ENCODE data around the gene KIAA1614.

Gene KIAA1614

DNA sequence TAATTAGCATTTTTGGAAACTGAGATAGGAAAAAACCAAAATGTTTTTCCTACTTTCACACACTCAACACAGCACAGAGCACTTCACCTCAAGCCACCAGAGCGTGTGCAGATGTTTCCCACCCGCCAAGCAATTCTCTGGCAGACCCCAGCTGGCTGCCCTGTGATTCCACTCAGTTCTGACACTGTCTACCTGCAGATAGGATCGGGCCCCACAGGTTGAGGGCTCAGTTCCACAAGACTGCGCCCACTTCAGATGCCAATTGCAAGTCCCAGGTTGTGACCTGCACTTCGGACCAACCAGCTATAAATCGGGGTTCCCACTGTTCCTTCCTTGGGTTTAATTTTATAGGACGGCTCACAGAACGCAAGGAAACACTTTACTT, 9.9 kb downstream of the KIAA1614 start:
- TF ChIP-seq ARNTL (CRISPR knock-in tag; IDR thresholded peaks at IDR 0.05; ENCODE audit: borderline replicate concordance, low read depth) (no peak), ZNF8 (CRISPR knock-in tag; IDR thresholded peaks at IDR 0.05) (no peak), PPARA (CRISPR knock-in tag; IDR thresholded peaks at IDR 0.05; ENCODE audit: borderline replicate concordance) (no peak), BACH2 (CRISPR knock-in tag; IDR thresholded peaks at IDR 0.05; ENCODE audit: borderline replicate concordance) (no peak), ZNF70 (CRISPR knock-in tag; IDR thresholded peaks at IDR 0.05) (no peak), ESRRG (CRISPR knock-in tag; IDR thresholded peaks at IDR 0.05) (no peak), CREB5 (CRISPR knock-in tag; IDR thresholded peaks at IDR 0.05; ENCODE audit: low read depth) (no peak), OSR1 (CRISPR knock-in tag; IDR thresholded peaks at IDR 0.05) (no peak), ZFP3 (CRISPR knock-in tag; IDR thresholded peaks at IDR 0.05) (no peak), TSHZ2 (CRISPR knock-in tag; IDR thresholded peaks at IDR 0.05) (no peak), TOX (CRISPR knock-in tag; IDR thresholded peaks at IDR 0.05; ENCODE audit: borderline replicate concordance) (no peak), POU6F1 (CRISPR knock-in tag; IDR thresholded peaks at IDR 0.05; ENCODE audit: borderline replicate concordance, low read depth) (no peak), CSRNP3 (CRISPR knock-in tag; IDR thresholded peaks at IDR 0.05) (no peak), ZNF565 (CRISPR knock-in tag; conservative IDR thresholded peaks at IDR 0.05; ENCODE audit: low read depth) (no peak), ZFP30 (CRISPR knock-in tag; IDR thresholded peaks at IDR 0.05) (no peak), RARB (CRISPR knock-in tag; IDR thresholded peaks at IDR 0.05) (no peak), GLIS3 (CRISPR knock-in tag; IDR thresholded peaks at IDR 0.05) (no peak), ZC3H10 (CRISPR knock-in tag; IDR thresholded peaks at IDR 0.05) (no peak)
- TF ChIP-seq, protein P1, sequence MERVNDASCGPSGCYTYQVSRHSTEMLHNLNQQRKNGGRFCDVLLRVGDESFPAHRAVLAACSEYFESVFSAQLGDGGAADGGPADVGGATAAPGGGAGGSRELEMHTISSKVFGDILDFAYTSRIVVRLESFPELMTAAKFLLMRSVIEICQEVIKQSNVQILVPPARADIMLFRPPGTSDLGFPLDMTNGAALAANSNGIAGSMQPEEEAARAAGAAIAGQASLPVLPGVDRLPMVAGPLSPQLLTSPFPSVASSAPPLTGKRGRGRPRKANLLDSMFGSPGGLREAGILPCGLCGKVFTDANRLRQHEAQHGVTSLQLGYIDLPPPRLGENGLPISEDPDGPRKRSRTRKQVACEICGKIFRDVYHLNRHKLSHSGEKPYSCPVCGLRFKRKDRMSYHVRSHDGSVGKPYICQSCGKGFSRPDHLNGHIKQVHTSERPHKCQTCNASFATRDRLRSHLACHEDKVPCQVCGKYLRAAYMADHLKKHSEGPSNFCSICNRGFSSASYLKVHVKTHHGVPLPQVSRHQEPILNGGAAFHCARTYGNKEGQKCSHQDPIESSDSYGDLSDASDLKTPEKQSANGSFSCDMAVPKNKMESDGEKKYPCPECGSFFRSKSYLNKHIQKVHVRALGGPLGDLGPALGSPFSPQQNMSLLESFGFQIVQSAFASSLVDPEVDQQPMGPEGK (CRISPR knock-in tag; IDR thresholded peaks at IDR 0.05; ENCODE audit: borderline replicate concordance), result no peak
- no peak for ATAC-seq

DNA sequence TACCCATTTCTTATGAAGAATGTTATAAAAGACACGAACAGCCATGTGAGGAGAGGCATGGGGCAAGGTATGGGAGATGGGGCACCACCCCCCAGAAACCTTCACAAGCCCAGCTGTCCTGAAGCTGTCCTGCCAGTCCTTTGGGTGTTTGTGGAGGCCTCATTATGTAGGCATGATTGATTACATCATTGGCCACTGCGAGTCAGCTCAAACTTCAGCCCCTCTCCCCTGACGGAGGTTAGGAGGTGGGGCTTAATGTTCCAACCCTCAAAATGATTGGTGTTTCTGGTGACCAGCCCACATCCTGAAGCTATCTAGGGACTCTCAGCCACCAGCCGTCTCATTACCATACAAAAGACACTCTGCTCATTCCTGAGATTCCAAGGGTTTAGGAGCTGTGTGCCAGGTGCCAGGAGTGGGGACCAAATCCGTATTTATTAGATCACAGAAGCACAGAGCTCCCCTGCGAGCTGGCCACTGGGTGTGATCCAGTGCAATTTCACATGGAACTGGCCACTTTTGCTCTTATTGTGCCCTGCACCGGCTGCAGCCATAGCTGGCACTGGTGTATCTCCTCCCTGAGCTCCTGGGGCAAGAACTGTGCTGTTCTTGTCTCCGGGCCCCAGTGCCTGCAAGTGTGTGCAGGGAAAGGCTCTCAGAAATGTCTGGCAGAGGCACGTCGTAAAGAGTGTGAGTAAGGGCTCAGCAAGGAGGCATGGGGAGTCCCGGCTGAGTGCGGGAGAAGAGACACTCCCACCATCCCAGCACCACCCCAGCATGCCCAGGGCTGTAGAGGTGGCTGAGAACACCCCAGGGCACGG, 10.5 kb downstream of the KIAA1614 start:
- TF ChIP-seq TSHZ2 (CRISPR knock-in tag; IDR thresholded peaks at IDR 0.05) (no peak), ZC3H10 (CRISPR knock-in tag; IDR thresholded peaks at IDR 0.05) (no peak), SNAI2 (CRISPR knock-in tag; IDR thresholded peaks at IDR 0.05) (no peak), ISL1 (CRISPR knock-in tag; IDR thresholded peaks at IDR 0.05) (no peak), PPARA (CRISPR knock-in tag; IDR thresholded peaks at IDR 0.05; ENCODE audit: borderline replicate concordance) (no peak), ZFP30 (CRISPR knock-in tag; IDR thresholded peaks at IDR 0.05) (no peak), ZFP3 (CRISPR knock-in tag; IDR thresholded peaks at IDR 0.05) (no peak), CSDC2 (CRISPR knock-in tag; IDR thresholded peaks at IDR 0.05) (no peak), TOX (CRISPR knock-in tag; IDR thresholded peaks at IDR 0.05; ENCODE audit: borderline replicate concordance) (no peak), POU6F1 (CRISPR knock-in tag; IDR thresholded peaks at IDR 0.05; ENCODE audit: borderline replicate concordance, low read depth) (no peak), ESRRG (CRISPR knock-in tag; IDR thresholded peaks at IDR 0.05) (no peak)
- TF ChIP-seq, protein P1 (CRISPR knock-in tag; IDR thresholded peaks at IDR 0.05; ENCODE audit: borderline replicate concordance), result no peak
- ATAC-seq, result no peak

Measured in SK-N-SH treated with all-trans-retinoic acid at 6 μM for 48 hours (cell line).